ENCODE measurements around the gene FGF18. TPM values are rescaled to one million over a fixed set of nuclear protein-coding genes. Genes with fewer than 3 reads are reported as not detected.

The FGF18 gene
- total RNA-seq, 1 experiment from 2014 or later: 2.4 TPM

Other genes with a start within 250 kb of the FGF18 start
- gene TLX3, start 110.4 kb upstream of the FGF18 start, total RNA-seq (2014; rRNA removed; shearing (Covaris generic)): not detected in 2 replicates
- 2,570 and 3,194 TPM in 2 replicates for gene NPM1, start 31.8 kb upstream of the FGF18 start, total RNA-seq (2014; rRNA removed; shearing (Covaris generic))